Measurements from ENCODE around the gene PLBD2.

Gene PLBD2

DNA sequence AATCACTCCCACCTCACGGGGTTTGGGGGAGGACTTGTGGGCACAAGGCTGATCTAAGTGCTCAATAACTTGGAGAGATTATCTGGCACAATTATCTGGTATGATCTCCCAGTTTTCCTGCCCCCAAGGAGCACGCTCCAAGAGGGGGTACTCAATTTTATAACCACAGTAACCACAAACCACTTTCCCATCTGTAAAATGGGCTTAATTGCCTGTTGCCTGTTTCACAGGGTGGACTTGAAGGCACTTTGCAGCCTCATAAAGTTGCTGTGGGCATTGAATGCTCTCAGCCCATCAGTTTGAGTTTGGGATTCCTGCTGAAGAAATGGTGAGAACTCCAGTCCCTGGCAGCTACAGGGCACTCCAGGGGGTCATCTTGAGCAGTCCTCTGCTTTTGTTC, 27.9 kb upstream of the PLBD2 start:
- no peaks in the 10 kb centered on the region for H3K9me3 ChIP-seq (ENCODE audit: severe bottlenecking)
- no peaks in the 10 kb centered on the region; the same call in none of the 2 replicates for H3K36me3 ChIP-seq
- TF ChIP-seq, protein P1, sequence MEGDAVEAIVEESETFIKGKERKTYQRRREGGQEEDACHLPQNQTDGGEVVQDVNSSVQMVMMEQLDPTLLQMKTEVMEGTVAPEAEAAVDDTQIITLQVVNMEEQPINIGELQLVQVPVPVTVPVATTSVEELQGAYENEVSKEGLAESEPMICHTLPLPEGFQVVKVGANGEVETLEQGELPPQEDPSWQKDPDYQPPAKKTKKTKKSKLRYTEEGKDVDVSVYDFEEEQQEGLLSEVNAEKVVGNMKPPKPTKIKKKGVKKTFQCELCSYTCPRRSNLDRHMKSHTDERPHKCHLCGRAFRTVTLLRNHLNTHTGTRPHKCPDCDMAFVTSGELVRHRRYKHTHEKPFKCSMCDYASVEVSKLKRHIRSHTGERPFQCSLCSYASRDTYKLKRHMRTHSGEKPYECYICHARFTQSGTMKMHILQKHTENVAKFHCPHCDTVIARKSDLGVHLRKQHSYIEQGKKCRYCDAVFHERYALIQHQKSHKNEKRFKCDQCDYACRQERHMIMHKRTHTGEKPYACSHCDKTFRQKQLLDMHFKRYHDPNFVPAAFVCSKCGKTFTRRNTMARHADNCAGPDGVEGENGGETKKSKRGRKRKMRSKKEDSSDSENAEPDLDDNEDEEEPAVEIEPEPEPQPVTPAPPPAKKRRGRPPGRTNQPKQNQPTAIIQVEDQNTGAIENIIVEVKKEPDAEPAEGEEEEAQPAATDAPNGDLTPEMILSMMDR (IDR thresholded peaks at IDR 0.05; ENCODE audit: low read depth, low read length) = no peak
- H3K4me3 ChIP-seq (ENCODE audit: low read depth, low read length) = no peak overlapping the region
- no peak for DNase-seq
- no peak overlapping the region for H3K27ac ChIP-seq
- H3K27me3 ChIP-seq (ENCODE audit: insufficient read depth, low read depth, severe bottlenecking) = no peaks in the 10 kb centered on the region

DNA sequence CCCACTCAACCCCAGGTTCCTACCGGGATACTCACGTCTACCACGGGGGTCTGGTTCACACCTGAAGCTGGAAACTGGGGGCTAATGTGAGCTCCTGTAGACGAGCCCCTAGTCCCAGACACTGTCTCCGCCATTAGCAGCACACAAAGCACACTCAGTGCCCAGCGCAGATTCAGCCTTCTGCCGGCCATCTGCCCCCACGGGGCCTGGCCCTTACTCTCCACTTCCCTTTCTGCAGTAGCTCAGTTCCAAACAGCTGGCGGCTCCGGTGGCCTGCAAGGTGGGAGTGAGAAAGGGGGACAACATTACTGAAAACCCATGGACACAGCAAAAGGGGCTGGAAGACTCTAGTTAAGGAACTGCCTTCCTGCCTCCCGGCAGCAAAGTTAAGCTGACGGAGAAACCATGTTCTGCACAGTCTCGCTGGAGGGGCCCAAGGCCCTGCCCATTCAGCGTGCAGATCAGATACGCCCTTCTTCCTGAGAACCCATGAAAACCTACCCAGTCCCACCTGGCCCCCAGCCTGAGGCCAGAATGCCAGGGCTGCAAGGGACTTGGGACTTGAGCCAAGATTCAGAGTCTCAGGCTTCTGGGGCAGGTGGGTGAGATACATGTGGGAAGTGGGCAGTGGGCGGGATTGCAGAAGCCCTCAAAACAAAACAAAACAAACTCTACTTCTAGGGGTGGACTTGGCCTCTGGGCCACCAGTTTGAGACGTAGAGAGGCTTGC, 25.5 kb upstream of the PLBD2 start:
- Histone ChIP-seq H3K27me3 (ENCODE audit: insufficient read depth, low read depth, severe bottlenecking) (no peaks in the 10 kb centered on the region), H3K9me3 (ENCODE audit: severe bottlenecking) (no peaks in the 10 kb centered on the region), H3K4me3 (ENCODE audit: low read depth, low read length) (no peak overlapping the region), H3K27ac (no peak overlapping the region), H3K36me3 (no peaks in the 10 kb centered on the region; the same call in none of the 2 replicates)
- DNase-seq = no peak
- TF ChIP-seq, protein P1 (IDR thresholded peaks at IDR 0.05; ENCODE audit: low read depth, low read length) = no peak

DNA sequence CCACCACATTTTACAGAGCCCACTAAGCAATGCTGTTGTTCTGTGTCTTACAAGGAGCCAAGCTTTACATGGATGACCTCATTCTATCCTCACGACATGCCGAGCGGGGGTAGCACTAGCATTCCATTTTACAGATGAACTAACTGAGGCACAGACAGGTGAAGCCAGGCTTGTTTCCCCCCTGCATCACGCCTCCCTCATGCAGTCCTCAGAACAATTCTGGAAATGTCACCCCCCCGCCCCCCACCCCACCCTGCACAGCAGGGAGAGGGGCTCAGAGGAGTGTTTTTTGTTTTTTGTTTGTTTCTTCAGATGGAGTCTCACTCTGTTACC, 25.0 kb upstream of the PLBD2 start:
- Histone ChIP-seq H3K36me3 (no peaks in the 10 kb centered on the region; the same call in none of the 2 replicates), H3K27me3 (ENCODE audit: insufficient read depth, low read depth, severe bottlenecking) (no peaks in the 10 kb centered on the region), H3K27ac (no peak overlapping the region), H3K9me3 (ENCODE audit: severe bottlenecking) (no peaks in the 10 kb centered on the region), H3K4me3 (ENCODE audit: low read depth, low read length) (no peak overlapping the region)
- DNase-seq = no peak
- TF ChIP-seq, protein P1 (IDR thresholded peaks at IDR 0.05; ENCODE audit: low read depth, low read length) = no peak

DNA sequence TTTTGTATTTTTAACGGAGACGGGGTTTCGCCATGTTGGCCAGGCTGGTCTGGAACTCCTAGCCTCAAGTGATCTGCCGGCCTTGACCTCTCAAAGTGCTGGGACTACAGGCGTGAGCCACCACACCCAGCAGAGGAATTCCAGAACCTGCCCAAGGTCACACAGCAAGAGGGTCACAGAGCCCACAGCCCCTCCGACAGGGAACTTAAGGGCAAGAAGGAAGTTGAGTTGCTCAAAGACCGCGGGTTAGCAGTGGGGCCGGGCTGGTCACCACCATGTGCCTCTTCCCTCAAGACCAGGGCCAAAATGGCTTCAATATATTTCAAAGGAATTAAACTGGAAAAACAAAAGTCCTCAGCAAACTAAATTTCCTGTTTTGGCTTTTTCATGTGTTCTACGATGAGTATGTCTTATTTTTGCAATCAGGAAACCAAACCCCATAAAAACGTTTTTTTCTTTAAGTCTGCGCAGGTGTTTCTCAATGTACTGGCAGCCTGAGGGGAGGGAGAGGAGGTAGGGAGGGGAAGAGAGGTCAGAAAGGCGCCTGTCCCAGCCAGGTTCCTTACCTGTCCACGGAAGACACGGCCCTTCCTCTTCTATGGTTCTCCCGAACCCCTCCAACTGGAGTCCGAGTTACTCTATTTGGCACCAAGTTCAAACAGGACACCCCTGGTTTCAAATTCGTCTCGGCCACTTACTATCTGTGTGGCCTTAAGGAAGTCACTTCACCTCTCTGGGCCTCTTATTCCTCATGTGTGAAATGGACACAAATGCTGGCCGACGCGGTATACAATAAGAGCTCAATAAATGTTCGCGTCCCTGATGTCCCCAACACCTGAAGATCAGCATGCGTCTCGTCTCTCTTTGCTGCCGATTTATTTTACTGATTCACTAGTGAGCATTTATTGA, 24.3 kb upstream of the PLBD2 start:
- Histone ChIP-seq H3K9me3 (ENCODE audit: severe bottlenecking) (no peaks in the 10 kb centered on the region), H3K27me3 (ENCODE audit: insufficient read depth, low read depth, severe bottlenecking) (no peaks in the 10 kb centered on the region), H3K4me3 (ENCODE audit: low read depth, low read length) (peak overlapping the region; percentile 52), H3K36me3 (no peaks in the 10 kb centered on the region; the same call in 1 of the 2 replicates), H3K27ac (no peak overlapping the region)
- no peak for DNase-seq
- TF ChIP-seq, protein P1 (IDR thresholded peaks at IDR 0.05; ENCODE audit: low read depth, low read length) = no peak

DNA sequence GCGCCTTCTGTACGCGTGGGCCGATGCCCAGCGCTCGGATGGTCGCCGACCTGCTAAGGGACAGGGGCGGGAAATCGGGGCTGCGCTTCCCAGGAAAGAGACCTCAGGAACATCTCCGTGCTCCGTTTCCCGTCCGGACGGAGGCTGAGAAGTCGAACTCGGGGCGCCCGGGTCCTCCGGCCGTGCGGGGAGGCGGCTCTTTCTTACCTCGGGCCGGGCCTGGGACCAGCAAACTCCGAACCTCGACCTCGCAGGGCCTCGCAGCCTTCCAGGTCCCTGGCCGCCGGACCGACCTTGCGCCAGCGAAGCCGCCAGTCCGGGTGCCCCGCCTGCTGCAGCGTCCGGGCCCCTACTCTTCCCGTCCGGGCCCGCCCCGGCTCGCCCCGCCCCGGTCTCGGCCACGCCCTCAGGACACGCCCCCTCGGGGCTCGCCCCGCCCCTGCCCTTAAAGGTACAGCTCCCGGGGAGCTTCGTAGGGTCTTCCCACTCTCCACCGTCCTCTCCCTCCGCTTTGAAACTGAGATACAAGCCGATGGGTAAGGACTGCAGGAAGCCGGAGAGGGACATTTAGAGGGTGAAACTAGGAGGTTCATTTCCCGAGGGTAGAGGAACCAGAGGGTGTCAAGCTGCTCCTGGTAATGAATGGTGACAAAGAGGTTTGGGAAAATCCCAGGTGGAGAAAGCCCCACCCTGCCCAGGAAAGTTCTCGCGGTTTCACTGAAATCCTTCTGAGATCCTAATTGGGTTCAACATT, 23.4 kb upstream of the PLBD2 start, which contains the start of gene SLC8B1:
Gene SLC8B1 (minus strand): TSS at position 324 of the 754 bp plus-strand sequence. CDS start 2,231 bp downstream, outside the sequence.
- no peaks in the 10 kb centered on the region; the same call in 1 of the 2 replicates for H3K36me3 ChIP-seq
- peak within 1 kb of the TSS; percentile 52 for H3K4me3 ChIP-seq (ENCODE audit: low read depth, low read length)
- H3K27me3 ChIP-seq (ENCODE audit: insufficient read depth, low read depth, severe bottlenecking) = no peaks in the 10 kb centered on the region
- TF ChIP-seq, protein P1 (IDR thresholded peaks at IDR 0.05; ENCODE audit: low read depth, low read length) = no peak
- peak; percentile 83 for DNase-seq
- H3K27ac ChIP-seq = peak within 1 kb of the TSS; percentile 41; the same call in 1 of the 2 replicates
- H3K9me3 ChIP-seq (ENCODE audit: severe bottlenecking) = no peaks in the 10 kb centered on the region

All from WERI-Rb-1 (cell line).